Stomach (tissue), 4 donors: ENCODE data around the gene MBNL2.

Experiments used
- POLR2A ChIP-seq, 4 donors: fragments of 450-650 bp; IDR thresholded peaks; one replicate each; pipeline ENCODE4 v1.6.1; 2016; ENCODE audit warnings: antibody characterized with exemption in 4 of 4, control low read depth in 2 of 4, mild to moderate bottlenecking in 1 of 4, moderate library complexity in 1 of 4
- POLR2AphosphoS5 ChIP-seq, 3 donors: sonication (generic); formaldehyde crosslinking; IDR thresholded peaks; one replicate each; pipeline ENCODE4 v1.6.1; 2016; ENCODE audit warnings: antibody characterized with exemption in 3 of 3
- TF ChIP-seq, protein P1 (sequence below), 7 experiments: fragments of 450-650 bp in 4 of 7; fragments of 200-600 bp in 3 of 7; sonication (generic) in 3 of 7; IDR thresholded peaks; one replicate each; pipeline ENCODE4 v1.5.1; 2016 to 2019; ENCODE audit warnings: antibody characterized with exemption in 7 of 7, control low read depth in 2 of 7, mild to moderate bottlenecking in 1 of 7

DNA sequence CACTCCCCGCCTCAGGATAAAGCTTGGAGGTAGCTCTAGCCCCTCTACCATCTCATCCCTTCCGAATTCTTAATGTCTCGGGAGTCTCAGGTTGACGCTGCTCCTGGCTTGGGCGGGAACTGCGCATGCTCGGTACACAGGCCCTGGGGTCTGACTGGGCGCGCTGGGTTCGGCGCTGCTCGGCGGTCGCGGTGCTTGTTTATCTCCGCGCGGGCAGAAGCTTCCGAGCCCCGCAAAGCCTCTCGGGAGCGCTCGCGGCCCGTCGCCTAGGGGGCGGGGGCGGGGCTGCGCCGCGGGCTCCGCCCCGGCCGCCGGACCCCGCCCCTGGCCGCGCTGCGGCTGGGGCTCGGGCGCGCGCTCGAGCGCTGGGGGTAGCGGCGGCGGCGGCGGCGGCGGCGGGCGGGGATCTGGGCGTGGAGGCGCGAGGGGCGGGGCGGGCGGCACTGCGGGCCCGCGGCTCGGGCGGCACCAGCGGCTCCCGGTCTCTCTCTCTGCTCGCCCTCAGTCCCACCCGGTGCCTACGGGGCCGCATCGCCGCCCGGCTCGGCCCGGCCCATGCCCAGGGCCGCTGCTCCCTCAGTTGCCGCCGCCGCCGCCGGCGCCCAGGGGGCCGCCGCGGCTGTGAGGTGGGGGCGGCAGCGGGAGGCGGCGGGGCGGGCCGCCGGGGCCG lies 211.7 kb downstream of the MBNL2 start, which contains the start of gene RAP2A:
- TF ChIP-seq, protein P1, sequence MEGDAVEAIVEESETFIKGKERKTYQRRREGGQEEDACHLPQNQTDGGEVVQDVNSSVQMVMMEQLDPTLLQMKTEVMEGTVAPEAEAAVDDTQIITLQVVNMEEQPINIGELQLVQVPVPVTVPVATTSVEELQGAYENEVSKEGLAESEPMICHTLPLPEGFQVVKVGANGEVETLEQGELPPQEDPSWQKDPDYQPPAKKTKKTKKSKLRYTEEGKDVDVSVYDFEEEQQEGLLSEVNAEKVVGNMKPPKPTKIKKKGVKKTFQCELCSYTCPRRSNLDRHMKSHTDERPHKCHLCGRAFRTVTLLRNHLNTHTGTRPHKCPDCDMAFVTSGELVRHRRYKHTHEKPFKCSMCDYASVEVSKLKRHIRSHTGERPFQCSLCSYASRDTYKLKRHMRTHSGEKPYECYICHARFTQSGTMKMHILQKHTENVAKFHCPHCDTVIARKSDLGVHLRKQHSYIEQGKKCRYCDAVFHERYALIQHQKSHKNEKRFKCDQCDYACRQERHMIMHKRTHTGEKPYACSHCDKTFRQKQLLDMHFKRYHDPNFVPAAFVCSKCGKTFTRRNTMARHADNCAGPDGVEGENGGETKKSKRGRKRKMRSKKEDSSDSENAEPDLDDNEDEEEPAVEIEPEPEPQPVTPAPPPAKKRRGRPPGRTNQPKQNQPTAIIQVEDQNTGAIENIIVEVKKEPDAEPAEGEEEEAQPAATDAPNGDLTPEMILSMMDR (IDR thresholded peaks at IDR 0.05), result no peak
- TF ChIP-seq POLR2AphosphoS5 (IDR thresholded peaks at IDR 0.05) (peak; percentile 66 to 87 (median 82)), POLR2A (IDR thresholded peaks at IDR 0.05) (peak in 1 of 4 donors; percentile 35)
